ENCODE results near the gene RUNDC1.
"Not testable (repeated sequence)": the region's sequence is repeated elsewhere in the genome, so short reads cannot be mapped to it uniquely, and the experiment has no call there.

RUNDC1 gene

DNA sequence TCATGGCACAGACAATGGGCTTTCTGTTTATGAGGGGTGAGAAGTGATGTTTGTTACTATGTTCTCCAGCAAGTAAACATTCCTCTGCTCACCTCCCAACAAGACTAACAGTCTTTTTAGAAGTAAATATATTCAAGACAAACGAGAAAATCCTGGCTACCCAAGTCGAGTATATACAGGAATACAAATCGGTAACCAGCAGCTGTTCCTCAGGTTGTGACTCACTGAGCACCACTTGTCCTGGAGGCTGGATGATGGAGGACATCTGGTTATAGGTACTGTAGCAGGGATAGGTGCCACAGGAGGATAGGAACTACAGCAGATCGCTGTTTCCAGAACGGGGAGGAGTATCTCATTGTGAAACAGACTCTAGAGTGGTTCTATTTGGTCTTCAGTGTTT lies 12.5 kb downstream of the RUNDC1 start:
- DNase-seq = no peak

DNA sequence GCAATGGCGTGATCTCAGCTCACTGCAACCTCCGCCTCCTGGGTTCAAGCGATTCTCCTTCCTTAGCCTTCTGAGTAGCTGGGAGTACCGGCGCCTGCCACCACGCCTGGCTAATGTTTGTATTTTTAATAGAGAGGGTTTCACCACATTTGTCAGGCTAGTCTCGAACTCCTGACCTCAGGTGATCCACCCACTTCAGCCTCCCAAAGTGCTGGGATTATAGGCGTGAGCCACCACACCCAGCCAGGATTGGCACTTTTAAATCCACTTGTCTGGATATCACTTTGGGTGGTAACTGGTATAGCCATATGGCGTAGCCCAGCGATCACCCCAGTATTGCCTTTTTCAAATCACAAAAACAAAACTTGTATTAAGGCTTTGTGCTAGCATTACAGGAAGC lies 13.5 kb downstream of the RUNDC1 start:
- DNase-seq = not testable (repeated sequence)

DNA sequence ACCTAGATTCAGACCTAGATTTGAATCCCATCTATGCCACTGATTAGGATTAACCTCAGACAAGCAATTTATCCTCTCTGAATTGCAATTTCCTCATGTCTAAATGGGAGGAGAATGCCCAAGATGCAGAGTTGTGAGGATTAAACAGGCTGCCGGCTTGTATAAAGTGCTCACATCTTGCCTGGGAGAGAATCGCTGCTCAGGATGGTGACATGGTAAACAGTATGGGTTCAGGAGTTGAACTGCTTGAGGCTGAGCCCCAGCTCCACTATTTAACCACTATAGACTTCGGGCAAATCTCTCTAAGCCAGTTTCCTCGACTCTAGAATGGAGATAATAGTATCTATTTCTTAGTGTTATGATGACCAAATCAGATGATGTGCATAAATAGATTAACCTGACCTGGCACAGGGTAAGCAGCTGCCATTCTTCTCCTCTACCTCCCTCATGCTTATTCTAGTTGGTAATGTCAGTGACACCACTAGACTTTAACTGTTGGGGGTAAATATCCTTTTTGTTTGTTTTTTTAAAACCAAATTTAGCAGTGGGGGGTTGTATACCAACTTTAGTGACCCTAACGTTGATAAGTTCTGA lies 17.1 kb downstream of the RUNDC1 start:
- no peak for DNase-seq

DNA sequence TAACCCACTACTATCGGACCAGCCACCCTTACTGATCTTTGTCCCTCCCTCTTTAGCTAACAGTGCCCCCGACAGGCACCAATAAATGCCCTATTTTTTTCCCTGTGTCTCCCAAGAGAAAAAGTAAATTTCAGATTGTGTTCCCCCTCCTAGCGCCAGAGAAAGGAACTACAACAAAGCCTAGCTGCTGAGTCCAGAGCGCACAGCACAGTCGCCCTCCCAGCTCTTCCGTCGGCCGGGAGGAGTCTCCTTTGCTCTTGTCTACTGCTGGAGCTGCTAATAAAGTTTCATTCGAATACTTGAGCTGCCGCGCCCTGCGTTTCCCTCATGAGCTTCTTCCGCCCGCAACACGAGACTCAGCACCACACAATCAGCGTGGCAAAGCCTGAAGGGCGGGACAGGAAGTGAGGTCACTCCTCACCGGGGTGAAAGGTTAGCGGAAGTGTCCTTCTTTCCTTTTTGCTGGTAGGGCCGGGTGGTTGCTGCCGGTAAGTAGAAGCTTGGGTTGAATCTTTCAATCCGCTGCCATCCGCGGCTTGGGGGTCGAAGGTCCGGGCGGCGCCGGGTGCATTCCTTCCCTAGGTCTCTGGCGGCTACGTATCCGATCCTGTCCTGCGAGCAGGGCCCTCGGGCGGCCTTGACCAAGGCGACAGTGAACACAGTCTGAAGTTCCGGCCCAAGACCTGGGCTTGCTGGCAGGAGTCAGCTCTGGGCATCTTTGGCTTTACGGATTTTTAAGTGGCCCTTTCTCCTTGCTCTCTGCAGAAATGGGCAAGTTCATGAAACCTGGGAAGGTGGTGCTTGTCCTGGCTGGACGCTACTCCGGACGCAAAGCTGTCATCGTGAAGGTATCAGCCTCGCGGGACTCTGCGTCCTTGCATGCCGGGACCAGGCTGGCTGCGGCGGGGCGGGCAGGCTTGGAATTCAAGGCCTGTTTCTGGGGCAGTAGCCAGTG lies 17.9 kb downstream of the RUNDC1 start, which contains the start of gene RPL27:
RPL27 (plus strand) TSS at position 436 of the 955 bp plus-strand sequence; CDS start at position 768, 332 bp downstream.
- peak; percentile 99 for DNase-seq

DNA sequence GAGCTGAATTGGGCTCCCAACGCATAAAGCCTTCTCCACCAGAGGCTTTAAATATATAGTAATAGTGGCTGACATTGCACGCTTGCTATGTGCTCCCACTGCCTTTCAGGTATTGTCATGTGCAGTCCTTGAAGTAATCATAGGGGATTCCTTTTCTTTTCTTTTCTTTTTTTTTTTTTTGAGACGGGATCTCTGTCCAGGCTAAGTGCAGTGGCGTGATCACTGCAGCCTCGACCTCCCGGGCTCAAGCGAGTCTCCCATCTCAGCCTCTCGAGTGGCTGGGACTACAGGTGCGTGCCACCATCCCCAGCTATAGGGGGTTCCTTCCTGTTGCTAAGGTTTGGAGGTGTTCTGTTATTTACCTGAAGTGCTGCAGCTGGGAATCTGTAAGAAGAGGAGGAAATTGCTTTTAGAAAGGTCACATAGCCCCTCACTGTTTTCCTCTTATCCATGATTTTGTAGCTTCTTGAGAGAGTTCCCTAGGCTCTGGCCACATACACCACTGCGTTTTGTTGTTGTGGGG lies 18.7 kb downstream of the RUNDC1 start:
- no peak for DNase-seq

DNA sequence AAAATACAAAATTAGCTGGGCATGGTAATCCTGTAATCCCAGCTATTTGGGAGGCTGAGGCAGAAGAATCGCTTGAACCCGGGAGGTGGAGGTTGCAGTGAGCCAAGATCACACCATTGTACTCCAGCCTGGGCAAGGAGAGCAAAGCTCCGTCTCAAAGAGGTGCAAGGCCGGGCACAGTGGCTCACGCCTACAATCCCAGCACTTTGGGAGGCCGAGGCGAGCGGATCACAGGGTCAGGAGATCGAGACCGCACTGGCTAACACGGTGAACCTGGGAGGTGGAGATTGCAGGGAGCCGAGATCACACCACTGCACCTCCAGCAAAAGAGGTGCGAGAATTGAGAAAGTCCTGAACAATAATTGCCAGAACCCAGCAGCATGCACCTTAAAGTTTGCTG lies 20.5 kb downstream of the RUNDC1 start:
- DNase-seq = not testable (repeated sequence)

DNA sequence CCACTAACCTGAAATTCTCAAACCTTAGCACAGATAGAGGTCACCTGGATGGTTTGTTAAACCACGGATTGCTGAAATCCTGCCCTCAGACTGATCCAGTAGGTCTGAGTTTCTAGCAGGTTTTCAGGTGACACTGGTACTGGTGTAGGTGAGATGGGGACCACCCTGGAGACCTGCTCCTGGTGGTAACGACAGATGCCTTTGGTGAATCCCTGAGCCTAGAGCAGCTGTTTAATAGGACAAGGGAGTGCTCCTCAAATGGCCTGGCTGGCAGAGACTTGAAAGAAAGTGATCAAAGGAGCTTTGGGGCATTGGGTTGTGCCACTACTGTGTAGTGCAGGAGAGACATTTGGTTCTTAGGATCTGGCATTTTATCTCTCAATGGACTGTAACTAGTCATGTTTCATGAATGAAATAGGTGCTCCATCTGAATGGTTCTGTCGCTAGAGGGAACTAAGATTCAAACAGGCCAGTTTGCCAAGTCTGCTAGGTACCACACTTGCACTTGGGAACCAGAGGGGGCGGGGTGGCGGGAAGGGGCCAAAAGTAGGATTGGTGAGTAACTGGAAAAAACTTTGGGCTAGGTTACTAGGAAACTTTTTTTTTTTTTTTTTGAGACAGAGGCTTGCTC lies 23.3 kb downstream of the RUNDC1 start:
- DNase-seq = no peak

DNA sequence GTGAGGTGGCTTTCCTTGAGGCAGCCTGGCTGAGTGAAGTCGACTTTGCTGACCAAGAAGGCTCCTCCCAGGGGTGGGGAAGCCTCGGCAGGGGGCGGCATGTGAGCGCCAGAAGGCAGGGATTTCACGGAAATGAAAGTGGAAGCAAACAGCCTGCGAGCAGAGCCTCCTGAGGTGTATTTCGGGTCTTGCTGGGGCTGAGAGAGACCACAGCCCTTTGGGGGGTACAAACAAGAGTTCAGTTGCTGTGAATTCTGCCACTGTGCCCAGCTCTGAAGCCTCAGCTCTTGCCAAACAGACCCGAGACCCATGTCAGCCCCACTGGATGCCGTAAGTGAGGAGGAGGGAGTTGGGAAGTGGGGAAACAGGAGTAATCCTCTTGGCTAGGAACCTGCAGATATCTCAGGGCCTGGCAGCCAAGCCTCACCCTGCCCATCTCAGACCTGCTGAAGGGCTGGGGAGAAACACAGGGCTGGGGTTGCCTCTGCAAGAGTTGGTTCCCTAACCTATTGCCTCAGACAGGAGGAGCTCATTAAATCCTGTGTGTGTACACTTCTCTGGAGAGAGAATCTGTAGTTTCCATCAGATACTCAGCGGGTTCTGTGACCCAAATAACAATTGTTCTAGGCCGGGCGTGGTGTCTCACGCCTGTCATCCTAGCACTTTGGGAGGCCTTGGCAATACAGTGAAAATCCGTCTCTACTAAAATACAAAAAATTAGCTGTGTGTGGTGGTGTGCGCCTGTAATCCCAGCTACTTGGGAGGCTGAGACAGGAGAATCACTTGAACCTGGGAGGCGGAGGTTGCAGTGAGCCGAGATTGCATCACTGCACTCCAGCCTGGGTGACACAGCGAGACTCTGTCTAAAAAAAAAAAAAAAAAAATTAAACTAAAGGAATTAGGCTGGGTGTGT lies 26.5 kb downstream of the RUNDC1 start, which contains the start of gene IFI35:
IFI35 (plus strand) TSS at position 146 of the 913 bp plus-strand sequence; CDS start at position 310, 164 bp downstream.
- no peak for DNase-seq

DNA sequence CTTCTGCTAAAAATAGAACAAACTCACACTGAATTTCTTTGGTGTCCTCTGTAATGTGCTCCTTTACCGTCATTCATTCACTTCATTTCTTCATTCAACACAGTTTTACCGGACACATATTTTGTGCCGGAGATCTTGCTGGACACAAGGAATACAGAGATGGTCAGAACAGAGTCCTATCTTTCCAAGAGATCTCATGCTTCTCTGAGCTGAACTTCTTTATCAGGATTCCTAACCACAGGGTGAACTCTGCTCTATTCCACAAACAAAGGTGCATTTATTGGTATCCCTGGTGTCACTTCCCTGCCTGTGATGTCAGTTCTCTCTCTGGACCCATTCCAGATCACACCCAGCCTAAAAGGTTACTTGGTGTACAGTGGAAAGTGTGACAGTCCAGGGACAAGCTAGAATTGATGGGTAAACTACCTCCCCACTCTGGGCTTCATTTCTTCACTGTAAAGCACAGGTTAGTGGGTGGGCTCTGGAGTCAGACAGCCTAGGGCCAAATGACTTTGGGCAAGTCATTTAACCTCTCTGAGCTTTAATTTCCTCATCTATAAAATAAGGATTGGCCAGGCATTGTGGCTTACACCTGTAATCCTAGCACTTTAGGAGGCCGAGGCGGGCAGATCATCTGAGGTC lies 30.4 kb downstream of the RUNDC1 start:
- no peak for DNase-seq

DNA sequence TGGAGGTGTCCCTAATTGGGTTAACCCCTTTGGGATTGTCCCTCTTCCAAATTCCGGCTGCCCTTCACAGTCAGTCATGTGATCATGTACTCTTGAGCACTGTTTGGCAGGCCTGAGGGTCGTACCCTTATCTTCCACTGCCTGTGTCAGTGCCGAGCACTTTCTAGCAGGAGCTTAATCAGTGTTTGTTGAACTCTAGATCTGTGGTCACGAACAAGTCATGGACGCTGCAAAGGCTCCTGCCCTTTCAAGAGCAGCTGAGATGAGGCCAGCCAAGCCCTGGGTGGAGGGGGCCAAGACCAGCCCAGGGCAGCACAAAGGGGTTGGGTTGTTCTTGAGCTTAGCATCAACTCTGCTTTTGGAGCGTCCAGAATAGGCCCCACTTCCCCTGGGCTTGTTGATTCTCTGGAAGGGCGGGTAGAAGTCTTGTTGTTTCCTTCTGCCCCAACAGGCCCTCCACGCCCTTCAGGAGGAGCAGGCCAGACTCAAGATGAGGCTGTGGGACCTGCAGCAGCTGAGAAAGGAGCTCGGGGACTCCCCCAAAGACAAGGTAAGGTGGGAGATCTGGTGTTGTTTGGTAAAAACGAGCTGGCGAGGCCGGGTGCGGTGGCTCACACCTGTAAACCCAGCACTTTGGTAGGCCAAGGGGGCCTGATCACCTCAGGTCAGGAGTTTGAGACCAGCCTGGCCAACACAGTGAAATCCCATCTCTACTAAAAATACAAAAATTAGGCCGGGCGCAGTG lies 31.5 kb downstream of the RUNDC1 start:
- no peak for DNase-seq

DNA sequence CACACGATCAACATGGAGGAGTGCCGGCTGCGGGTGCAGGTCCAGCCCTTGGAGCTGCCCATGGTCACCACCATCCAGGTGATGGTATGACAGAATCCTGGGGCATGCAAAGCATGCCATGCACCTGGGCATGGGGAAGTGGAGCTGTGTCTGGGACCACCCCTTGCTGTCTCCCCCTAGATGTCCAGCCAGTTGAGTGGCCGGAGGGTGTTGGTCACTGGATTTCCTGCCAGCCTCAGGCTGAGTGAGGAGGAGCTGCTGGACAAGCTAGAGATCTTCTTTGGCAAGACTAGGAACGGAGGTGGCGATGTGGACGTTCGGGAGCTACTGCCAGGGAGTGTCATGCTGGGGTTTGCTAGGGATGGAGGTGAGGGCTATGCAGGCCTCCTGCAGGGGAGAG lies 32.9 kb downstream of the RUNDC1 start:
- no peak for DNase-seq

DNA sequence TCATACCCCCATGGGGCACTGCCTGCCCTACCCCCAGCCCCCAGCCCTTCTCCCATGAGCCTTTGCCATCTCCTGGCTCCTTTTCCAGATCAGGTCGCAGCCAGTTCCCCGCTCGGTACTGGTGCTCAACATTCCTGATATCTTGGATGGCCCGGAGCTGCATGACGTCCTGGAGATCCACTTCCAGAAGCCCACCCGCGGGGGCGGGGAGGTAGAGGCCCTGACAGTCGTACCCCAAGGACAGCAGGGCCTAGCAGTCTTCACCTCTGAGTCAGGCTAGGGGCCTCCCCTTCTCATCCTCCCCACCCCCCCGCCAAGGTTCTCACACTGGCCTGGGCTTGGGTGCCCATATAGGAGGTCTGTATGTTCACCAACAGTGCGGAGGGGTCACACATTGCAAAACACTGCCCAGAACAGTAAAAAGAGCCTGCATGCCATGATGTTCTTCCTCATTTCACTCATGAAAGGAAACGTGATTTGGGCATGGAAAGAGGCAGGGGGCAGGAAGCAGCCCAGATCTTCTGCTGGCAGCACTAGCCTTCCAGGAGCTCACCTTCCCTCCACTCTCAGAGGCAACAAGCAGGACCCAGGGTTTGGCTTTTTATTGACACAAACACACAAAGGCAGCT lies 33.8 kb downstream of the RUNDC1 start:
- no peak for DNase-seq

DNA sequence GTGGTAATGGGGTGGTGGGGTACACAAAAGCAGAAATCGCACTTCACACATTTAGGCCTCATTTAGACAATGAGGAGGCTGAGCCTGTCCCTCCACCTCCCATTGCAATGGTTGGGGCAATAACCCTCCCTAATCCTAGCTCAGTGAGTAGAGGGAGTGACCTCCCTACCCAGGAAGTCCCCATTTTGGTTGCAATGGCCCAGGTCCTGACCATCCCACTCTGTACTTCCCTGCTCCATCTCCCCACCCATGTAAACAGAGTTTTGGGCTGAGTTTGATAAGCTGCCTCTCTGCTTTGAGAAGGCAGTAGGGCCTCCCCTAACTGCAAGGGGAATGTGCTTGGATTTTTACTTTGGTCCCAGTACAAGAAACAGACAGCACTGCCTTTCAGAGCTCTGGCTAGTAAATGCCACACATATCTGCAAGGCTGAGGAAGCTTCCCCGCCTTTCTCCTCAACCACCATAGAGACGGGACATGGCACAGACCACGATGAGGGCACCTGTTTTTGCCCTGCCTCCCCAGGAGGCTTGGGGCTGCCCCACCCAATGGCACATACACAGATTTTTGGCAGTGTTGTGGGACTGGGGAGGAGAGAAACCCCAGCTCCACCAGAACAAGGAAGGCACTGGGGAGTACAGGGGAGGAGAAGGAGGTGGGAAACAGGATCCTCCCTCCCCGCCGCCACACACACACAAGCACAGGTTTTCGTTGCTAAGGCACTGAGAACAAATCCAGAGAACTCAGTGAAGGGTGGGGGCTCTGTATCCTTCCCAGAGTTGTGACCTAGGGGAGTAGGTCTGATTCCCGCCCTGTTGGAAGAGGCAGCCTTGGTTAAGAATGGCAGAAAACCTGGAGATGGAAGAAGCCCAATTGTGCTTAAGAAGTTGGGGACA lies 34.5 kb downstream of the RUNDC1 start:
- no peak for DNase-seq

DNA sequence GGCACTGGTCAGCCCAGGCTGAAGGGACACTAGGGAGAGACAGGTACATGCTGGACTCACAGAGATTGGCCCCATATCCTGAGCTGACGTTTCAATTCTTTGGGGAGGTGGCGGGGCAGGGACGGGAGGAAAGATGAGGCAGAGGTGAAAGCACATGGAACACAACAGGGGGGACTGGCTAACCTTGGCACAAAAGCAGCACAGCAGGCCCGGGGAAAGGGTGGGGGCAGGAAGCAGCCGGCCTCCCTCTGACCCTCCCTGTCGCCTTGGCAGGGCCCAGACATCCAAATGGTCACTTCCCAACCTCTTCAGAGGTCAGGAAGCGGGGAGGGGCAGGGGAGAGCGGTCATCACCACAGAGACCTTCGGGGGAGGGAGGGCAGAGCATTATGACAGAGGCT lies 35.2 kb downstream of the RUNDC1 start:
- no peak for DNase-seq

DNA sequence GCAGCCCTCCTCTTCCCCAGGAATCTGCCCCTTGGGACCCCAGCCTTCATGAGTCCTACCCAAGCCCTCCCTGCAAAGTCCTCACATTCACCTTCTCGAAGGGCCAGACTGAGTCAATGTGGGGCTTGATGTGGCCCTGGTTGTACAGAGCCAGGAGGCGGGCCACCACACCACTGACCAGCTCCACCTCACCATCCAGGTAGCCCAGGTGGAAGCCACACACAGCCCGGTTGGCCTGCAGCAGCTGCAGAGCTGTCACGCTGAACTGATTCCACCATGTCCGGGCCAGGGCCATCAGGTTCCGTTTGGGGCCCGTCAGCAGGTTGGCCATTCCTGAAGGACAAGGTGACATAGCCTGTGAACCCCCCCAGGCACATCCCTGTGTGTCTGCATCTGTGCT lies 35.9 kb downstream of the RUNDC1 start:
- no peak for DNase-seq

DNA sequence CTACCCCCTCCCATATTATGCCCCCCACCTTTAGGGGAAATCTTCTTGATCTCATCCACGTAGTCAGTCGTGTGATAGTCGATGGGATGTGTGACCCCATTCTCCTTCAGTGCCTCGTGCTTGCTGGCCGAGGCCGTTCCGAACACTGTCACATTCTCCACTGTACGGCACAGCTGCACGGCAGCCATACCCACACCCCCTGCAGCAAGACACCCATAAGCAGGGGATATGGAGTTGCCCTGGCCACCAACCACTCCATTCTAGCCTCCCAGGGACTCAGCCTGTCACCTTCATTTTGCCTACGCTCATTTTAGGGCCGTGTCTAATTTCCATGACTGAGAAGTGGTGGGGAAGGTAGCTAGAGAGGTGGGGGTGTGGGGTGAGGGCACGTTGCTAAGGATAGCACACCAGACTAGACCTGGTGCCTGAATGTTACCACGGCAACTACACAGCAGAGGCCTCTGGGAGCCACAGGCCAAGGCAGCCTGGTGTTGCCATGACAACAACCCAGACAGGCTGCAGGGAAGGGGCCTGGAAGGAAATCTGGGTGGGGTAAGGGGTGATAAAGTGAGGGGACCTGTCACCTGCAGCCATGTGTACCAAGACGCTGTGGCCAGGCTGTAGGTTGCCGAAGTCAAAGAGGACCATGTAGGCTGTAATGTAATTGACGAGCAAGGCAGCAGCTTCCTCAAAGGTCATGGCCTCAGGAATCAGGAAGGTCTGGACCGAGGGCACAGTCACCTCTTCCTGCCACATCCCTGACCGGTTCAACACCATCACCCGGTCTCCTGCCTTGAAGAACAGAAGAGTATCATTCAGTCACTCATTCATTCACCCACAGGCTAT lies 37.9 kb downstream of the RUNDC1 start:
- no peak for DNase-seq

DNA sequence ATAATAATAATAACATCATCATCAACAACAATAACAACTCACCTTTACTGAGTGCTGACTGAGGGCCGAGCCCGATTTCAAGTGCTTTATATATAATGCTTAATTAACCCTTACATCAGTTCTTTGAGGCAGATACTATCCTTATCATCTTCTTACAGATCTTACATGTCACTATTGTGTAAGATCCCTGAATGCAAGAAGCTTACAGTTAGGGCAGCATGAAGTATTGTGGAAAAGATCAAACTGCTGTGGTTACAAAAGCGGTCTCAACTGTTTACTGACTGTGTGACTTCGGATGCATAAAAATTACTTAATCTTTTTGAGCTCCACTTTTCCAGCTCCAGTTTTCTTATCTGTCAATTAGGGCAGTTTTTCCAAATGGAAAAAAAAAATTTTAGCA lies 38.6 kb downstream of the RUNDC1 start:
- no peak for DNase-seq

DNA sequence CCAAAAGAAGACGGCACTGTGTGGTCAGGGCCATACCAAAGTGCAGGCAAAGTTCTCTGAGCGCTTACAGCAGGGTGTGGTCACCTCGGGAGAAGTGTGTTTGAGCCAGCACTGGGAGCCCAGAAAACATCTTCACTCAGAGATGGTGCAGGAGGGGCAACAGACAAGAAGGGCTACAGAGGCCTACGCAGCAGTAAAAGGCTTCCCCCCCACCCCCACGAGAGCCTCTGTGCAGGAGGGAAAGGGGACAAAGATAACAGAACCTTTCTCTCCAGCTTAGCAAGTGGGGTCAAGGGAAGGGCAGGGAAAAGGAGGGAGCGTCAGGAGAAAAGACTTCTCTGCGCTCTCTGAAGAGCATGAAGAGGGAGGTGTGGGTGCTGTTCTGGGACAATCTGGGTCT lies 39.1 kb downstream of the RUNDC1 start:
- DNase-seq = no peak

All from NCI-H446 treated with DMSO at 0.1 percent for 48 hours (cell line).